Stimulated activated effector memory CD8-positive, alpha-beta T cell treated with anti-CD3 and anti-CD28 coated beads, Interleukin-12 subunit alpha, Interleukin-12 subunit beta, amount 100 ng/mL, for 72 hours (primary cell): Measurements from ENCODE around the gene DNMT3B.

Experiments
- ATAC-seq: fragments of 150-1000 bp; cut with Tn5 transposase; 2 replicates; pipeline ENCODE4 v1.10.0; 2021
- DNase-seq, 2 donors: peaks; one replicate each; pipeline ENCODE4 v3.0.0; 2021 to 2022; ENCODE audit warnings: low spot score in 2 of 2
- H3K27ac Mint-ChIP-seq: one replicate; pipeline ENCODE4 v1.8.0; 2022; ENCODE audit warnings: mild to moderate bottlenecking, mixed read lengths
- H3K36me3 Mint-ChIP-seq: one replicate; pipeline ENCODE4 v1.8.0; 2022; ENCODE audit warnings: mild to moderate bottlenecking, mixed read lengths
- H3K4me1 Mint-ChIP-seq: one replicate; pipeline ENCODE4 v1.8.0; 2022; ENCODE audit warnings: mixed read lengths
- H3K4me3 Mint-ChIP-seq: one replicate; pipeline ENCODE4 v1.8.0; 2022; ENCODE audit warnings: mild to moderate bottlenecking, mixed read lengths
- H3K9me3 Mint-ChIP-seq: one replicate; pipeline ENCODE4 v1.8.0; 2022; ENCODE audit warnings: mixed read lengths

Gene DNMT3B

GRCh38 chr20:32775336-32775991, 13.3 kb downstream of the DNMT3B start:
- DNase-seq (no peak), ATAC-seq (no peak)
- no peak overlapping the region for H3K27ac Mint-ChIP-seq
- H3K4me3 Mint-ChIP-seq, result no peak overlapping the region
- no peaks in the 10 kb centered on the region for H3K36me3 Mint-ChIP-seq
- peaks cover 19% of the 10 kb centered on the region for H3K4me1 Mint-ChIP-seq
- no peaks in the 10 kb centered on the region for H3K9me3 Mint-ChIP-seq

GRCh38 chr20:32777177-32777956, 15.2 kb downstream of the DNMT3B start:
- H3K4me3 Mint-ChIP-seq, result no peak overlapping the region
- H3K36me3 Mint-ChIP-seq, result no peaks in the 10 kb centered on the region
- no peak overlapping the region for H3K27ac Mint-ChIP-seq
- peaks cover 13% of the 10 kb centered on the region for H3K4me1 Mint-ChIP-seq
- H3K9me3 Mint-ChIP-seq, result no peaks in the 10 kb centered on the region
- DNase-seq, result no peak
- ATAC-seq, result no peak

- Mint-ChIP-seq H3K9me3 (no peaks in the 10 kb centered on the region), H3K4me1 (peaks cover 13% of the 10 kb centered on the region), H3K4me3 (no peak overlapping the region), H3K27ac (no peak overlapping the region), H3K36me3 (no peaks in the 10 kb centered on the region)
- DNase-seq, result no peak
- no peak for ATAC-seq
These were observed 17.5 kb downstream of the DNMT3B start for GRCh38 chr20:32779500-32780211.

- H3K4me3 Mint-ChIP-seq, result no peak overlapping the region
- no peaks in the 10 kb centered on the region for H3K9me3 Mint-ChIP-seq
- DNase-seq (no peak), ATAC-seq (no peak)
- H3K36me3 Mint-ChIP-seq, result no peaks in the 10 kb centered on the region
- H3K4me1 Mint-ChIP-seq, result peaks cover 13% of the 10 kb centered on the region
- no peak overlapping the region for H3K27ac Mint-ChIP-seq
These were observed 18.1 kb downstream of the DNMT3B start for GRCh38 chr20:32780278-32780677.

- ATAC-seq (no peak), DNase-seq (no peak)
- H3K4me1 Mint-ChIP-seq, result peaks cover 13% of the 10 kb centered on the region
- H3K27ac Mint-ChIP-seq, result no peak overlapping the region
- no peaks in the 10 kb centered on the region for H3K36me3 Mint-ChIP-seq
- no peak overlapping the region for H3K4me3 Mint-ChIP-seq
- H3K9me3 Mint-ChIP-seq, result no peaks in the 10 kb centered on the region
These were observed 18.8 kb downstream of the DNMT3B start for GRCh38 chr20:32780749-32781655.

GRCh38 chr20:32784369-32785080, 22.3 kb downstream of the DNMT3B start:
- ATAC-seq (no peak), DNase-seq (no peak)
- no peaks in the 10 kb centered on the region for H3K36me3 Mint-ChIP-seq
- H3K4me3 Mint-ChIP-seq, result no peak overlapping the region
- no peaks in the 10 kb centered on the region for H3K9me3 Mint-ChIP-seq
- H3K27ac Mint-ChIP-seq, result no peak overlapping the region
- no peaks in the 10 kb centered on the region for H3K4me1 Mint-ChIP-seq

- ATAC-seq (no peak), DNase-seq (no peak)
- no peaks in the 10 kb centered on the region for H3K9me3 Mint-ChIP-seq
- no peak overlapping the region for H3K4me3 Mint-ChIP-seq
- peaks cover 5% of the 10 kb centered on the region for H3K4me1 Mint-ChIP-seq
- no peaks in the 10 kb centered on the region for H3K36me3 Mint-ChIP-seq
- H3K27ac Mint-ChIP-seq, result no peak overlapping the region
These were observed 24.0 kb downstream of the DNMT3B start for GRCh38 chr20:32786059-32786760.

GRCh38 chr20:32787168-32787567, 25.0 kb downstream of the DNMT3B start:
- H3K27ac Mint-ChIP-seq, result no peak overlapping the region
- H3K4me3 Mint-ChIP-seq, result no peak overlapping the region
- peaks cover 5% of the 10 kb centered on the region for H3K4me1 Mint-ChIP-seq
- ATAC-seq (no peak), DNase-seq (no peak)
- H3K9me3 Mint-ChIP-seq, result no peaks in the 10 kb centered on the region
- H3K36me3 Mint-ChIP-seq, result no peaks in the 10 kb centered on the region

GRCh38 chr20:32789896-32790750, 27.9 kb downstream of the DNMT3B start:
- Mint-ChIP-seq H3K36me3 (no peaks in the 10 kb centered on the region), H3K27ac (no peak overlapping the region), H3K9me3 (no peaks in the 10 kb centered on the region), H3K4me3 (no peak overlapping the region), H3K4me1 (peaks cover 15% of the 10 kb centered on the region)
- ATAC-seq (peak; percentile 81), DNase-seq (peak; percentile 63 to 78)

GRCh38 chr20:32790751-32791057, 28.5 kb downstream of the DNMT3B start:
- no peaks in the 10 kb centered on the region for H3K36me3 Mint-ChIP-seq
- no peak overlapping the region for H3K27ac Mint-ChIP-seq
- no peaks in the 10 kb centered on the region for H3K9me3 Mint-ChIP-seq
- H3K4me3 Mint-ChIP-seq, result no peak overlapping the region
- DNase-seq (no peak), ATAC-seq (no peak)
- H3K4me1 Mint-ChIP-seq, result peaks cover 15% of the 10 kb centered on the region

GRCh38 chr20:32792316-32792715, 30.1 kb downstream of the DNMT3B start:
- Mint-ChIP-seq H3K4me3 (no peak overlapping the region), H3K4me1 (peaks cover 23% of the 10 kb centered on the region), H3K9me3 (no peaks in the 10 kb centered on the region), H3K27ac (peak overlapping the region; percentile 13), H3K36me3 (no peaks in the 10 kb centered on the region)
- ATAC-seq (peak; percentile 65), DNase-seq (no peak)

GRCh38 chr20:32792731-32793458, 30.7 kb downstream of the DNMT3B start:
- DNase-seq, result no peak
- no peak for ATAC-seq
- Mint-ChIP-seq H3K36me3 (no peaks in the 10 kb centered on the region), H3K4me1 (peaks cover 23% of the 10 kb centered on the region), H3K9me3 (no peaks in the 10 kb centered on the region), H3K4me3 (no peak overlapping the region), H3K27ac (no peak overlapping the region)

- H3K9me3 Mint-ChIP-seq, result no peaks in the 10 kb centered on the region
- peak overlapping the region; percentile 65 for H3K27ac Mint-ChIP-seq
- no peaks in the 10 kb centered on the region for H3K36me3 Mint-ChIP-seq
- DNase-seq (no peak), ATAC-seq (no peak)
- H3K4me3 Mint-ChIP-seq, result no peak overlapping the region
- peaks cover 18% of the 10 kb centered on the region for H3K4me1 Mint-ChIP-seq
These were observed 34.3 kb downstream of the DNMT3B start for GRCh38 chr20:32796383-32796948.
